GM10266 (cell line): Measurements from ENCODE around the gene CDC5L.

Experiments used
- DNase-seq: peaks from one replicate; pipeline ENCODE4 v3.0.0; 2012; ENCODE audit errors: extremely low spot score
- TF ChIP-seq, protein P1 (sequence below): IDR thresholded peaks from 2 replicates; pipeline ENCODE4 v1.5.1; 2012; ENCODE audit warnings: mild to moderate bottlenecking, low read depth; ENCODE audit not compliant: control insufficient read depth, insufficient read depth; ENCODE audit errors: missing control alignments

CDC5L gene

DNA sequence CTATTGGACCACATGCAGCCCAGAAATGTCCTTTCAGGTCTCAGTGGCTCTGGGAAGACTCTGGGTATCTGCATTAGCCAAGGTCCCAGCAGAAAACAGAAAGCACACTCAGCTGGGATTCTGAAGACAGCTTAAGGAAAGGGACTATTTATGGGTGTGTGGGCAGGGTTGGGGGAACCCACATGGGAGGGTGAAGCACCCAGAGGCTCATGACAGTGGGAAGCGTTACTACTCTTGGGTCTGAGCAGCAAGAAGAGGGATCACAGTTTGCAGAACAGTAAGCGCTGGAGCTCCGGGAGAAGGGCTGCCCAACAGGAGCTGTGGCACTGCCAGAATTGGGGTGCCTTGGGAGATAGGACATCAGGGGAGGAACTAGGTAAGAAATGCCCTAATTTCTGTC lies 12.4 kb upstream of the CDC5L start:
- TF ChIP-seq, protein P1, sequence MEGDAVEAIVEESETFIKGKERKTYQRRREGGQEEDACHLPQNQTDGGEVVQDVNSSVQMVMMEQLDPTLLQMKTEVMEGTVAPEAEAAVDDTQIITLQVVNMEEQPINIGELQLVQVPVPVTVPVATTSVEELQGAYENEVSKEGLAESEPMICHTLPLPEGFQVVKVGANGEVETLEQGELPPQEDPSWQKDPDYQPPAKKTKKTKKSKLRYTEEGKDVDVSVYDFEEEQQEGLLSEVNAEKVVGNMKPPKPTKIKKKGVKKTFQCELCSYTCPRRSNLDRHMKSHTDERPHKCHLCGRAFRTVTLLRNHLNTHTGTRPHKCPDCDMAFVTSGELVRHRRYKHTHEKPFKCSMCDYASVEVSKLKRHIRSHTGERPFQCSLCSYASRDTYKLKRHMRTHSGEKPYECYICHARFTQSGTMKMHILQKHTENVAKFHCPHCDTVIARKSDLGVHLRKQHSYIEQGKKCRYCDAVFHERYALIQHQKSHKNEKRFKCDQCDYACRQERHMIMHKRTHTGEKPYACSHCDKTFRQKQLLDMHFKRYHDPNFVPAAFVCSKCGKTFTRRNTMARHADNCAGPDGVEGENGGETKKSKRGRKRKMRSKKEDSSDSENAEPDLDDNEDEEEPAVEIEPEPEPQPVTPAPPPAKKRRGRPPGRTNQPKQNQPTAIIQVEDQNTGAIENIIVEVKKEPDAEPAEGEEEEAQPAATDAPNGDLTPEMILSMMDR: no peak
- DNase-seq: no peak

DNA sequence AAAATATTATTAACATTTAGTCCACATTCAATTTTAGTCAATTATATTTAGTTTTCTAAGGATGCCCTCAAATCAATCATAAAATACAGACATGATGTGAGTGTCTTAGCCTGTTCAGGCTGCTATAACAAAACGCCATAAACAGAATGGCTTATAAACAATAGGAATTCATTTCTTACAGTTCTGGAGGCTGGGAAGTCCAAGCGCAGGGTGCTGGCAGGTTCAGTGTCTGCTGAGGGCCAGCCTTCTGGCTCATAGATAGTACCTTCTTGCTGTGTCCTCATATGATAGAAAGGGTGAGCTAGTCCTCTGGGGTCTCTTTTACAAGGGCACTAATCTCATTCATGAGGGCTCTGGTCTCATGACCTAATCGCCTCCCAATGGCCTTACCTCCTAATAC lies 10.0 kb upstream of the CDC5L start:
- TF ChIP-seq, protein P1: no peak
- no peak for DNase-seq

DNA sequence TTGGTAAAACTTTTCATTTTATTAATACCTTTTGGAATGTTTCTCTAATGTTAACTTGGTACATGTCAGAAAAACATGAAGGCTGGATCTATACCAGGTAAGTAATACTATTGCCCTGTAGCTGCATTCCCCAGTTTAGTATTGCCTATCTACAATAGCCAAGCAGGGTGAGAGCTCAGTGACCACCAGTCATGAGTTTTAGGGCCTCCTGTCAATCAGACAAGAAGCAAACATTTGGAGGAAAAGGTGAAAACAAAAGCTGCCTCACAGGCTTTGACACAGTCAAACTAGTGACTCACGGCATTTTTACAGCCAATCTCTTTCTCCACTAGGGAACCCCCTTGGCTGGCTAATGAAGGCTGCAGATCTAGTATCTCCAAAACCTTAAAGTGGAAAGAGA lies 9.5 kb upstream of the CDC5L start:
- no peak for DNase-seq
- TF ChIP-seq, protein P1: no peak

DNA sequence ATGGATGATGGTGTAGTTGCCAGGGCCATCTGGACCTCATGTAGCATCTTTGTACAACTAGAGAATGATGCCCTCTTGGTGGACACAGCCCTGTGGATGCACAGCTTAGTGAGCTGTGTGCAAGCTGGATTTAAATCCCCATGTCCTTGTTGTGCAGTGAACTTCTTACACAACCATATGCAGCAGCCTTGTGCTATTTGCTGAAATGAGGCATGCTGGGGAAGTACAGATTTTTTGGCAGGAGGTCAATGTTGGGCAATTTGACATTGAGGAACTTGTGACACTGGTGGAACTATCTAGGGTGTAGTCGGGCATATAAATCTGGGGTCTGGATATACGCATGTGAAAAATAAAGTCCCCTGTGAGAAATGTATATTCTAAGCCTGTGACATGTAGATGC lies 5.8 kb upstream of the CDC5L start:
- TF ChIP-seq, protein P1: no peak
- DNase-seq: no peak

DNA sequence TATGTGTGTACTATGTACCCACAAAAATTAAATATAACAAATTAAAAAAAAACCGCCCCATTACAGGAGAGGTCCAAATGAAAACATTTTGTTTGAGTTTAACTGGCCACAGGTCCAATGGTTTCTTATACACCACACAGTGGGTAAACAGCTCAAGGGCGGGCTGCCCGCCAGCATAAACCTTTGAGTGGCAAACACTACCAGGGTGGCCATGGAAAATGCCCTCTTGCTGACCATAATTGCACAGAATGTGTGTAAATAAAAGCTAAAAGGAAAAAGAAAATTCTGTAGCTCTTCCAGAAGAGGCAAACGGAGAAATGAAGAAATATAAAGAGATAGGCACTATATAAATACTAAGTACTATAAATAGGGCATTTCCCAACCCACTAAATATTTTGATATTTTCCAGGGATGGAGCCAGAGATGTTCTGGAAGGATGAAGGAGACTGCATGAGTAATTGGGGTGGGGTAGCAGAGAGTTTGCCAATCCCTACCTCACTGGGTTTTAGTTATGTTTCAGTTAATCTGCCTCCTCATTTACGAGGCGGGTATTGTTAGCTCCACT lies 1.1 kb upstream of the CDC5L start:
- TF ChIP-seq, protein P1: no peak
- no peak for DNase-seq

DNA sequence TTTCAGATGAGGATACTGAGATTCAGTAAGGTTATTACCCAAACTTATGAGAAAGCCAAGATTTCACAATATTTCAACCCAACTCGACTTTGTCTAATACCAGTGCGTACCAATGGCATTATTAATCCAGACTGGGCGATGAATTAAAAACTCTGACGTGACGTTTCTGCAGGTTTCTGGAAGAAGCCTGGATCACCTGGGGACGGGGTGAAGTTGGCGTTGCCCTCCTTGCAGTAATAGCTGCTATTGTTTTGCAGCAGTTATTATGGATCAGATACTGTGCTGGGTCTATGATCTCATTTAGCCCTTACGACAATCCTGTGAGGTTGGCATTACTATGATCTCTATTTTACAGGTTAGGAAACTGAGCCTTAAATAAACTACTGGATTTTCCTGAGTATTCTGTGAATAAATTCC lies 569 bp upstream of the CDC5L start:
- TF ChIP-seq, protein P1: no peak
- DNase-seq: peak; percentile 21

DNA sequence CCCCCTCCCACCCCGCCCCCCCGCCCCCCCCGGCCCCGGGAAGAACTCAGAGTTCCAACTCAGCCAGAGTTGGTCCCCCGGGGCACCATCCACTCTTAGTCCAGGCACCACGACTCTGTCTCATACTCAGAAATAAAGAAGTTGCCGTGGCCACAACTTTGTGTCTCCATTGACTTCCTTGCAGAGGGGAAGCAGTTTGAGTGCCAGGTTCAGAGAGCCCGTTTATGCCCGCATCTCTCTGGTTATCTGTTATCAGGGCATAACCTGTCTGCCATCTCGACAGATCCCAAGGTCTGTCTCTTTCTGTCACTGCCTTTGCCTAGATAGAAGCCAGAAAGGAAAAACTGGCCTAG lies 605 bp downstream of the CDC5L start:
- DNase-seq: no peak
- TF ChIP-seq, protein P1: no peak
